Myocyte (in vitro differentiated cells): ENCODE results near the gene PRELID3B. TPM values are rescaled to one million over a fixed set of nuclear protein-coding genes. Genes with fewer than 3 reads are reported as not detected.

ENCODE experiments used
- DNase-seq: peaks from one replicate; pipeline ENCODE4 v3.0.0-alpha.2; 2012; ENCODE audit warnings: low read depth
- polyA plus RNA-seq: library from polyadenylated mRNA; unstranded; fragments of >200 nt; gene quantifications from one replicate; pipeline ENCODE4 v1.2.1, GENCODE V29; 2012; ENCODE audit warnings: missing spikeins
- total RNA-seq: library from RNA; depleted of rRNA; stranded (reverse); fragments of >200 nt; gene quantifications from 2 replicates; pipeline ENCODE4 v1.2.3, GENCODE V29; 2014

Gene PRELID3B
- 68.3 and 74.2 TPM in 2 replicates for total RNA-seq
- polyA plus RNA-seq: 30.6 TPM

DNA sequence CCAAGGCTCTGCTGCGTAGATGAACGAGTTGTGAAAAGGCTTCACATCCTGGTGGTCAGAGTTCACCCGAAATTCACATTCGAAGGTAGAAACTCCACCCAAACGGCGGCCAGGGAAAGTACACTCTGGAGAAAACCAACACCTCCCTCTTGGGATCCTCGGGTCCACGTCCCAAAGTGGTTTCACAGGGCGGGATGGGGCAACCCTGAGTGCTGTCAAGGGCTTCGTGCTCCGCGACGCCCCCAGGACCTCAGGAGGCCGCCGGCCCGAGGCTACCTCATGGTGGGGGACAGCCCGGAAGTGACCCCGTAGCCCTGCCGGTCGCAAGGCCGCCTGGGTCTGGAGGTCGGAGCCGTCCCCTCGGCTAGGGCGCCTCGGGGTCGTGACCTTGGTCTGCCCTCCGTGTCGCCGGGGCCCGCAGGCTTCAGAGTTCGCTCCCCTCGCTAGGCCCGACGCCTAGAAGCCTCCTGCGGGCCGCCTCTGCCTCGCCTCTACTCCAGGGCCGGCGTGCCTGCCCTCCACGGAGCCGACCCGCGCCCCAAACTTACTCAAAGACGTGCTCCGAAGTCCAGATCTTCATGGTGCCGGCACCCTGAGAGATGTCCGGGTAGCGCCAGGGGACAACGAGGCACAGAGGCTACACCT lies at the start of gene PRELID3B:
TSS of gene PRELID3B (minus strand) at position 636 of the 645 bp plus-strand sequence. CDS start at position 580, 56 bp downstream.
- peak; percentile 36 for DNase-seq

DNA sequence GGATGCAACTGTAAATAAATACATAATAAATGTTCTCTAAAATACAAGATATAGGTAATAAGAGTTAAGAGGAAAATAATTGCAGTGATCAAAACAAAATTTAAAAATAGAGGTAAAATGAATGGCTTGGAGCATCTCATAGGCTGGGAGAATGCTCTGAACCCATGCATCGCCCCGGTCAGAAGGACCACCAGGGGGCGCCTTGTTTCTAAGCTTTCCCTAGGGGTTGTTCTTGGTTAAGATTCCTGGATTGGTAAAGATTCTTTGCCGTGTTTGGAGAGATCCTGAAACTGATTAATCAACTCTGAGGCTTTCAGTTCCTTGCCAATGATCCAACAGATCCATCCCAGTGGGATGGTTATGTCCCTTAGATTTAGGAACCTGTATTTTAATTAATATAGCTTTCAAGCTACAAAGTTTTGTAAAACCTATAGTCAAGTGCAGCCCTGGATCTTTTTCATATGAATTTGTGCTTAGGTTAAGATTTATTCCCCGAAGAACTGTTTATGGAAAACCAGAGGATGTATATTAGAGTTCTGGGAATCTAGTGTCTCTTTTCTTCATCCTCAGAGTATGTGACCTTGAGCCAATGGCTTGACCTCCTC lies 45.3 kb upstream of the PRELID3B start:
- DNase-seq: peak; percentile 70

DNA sequence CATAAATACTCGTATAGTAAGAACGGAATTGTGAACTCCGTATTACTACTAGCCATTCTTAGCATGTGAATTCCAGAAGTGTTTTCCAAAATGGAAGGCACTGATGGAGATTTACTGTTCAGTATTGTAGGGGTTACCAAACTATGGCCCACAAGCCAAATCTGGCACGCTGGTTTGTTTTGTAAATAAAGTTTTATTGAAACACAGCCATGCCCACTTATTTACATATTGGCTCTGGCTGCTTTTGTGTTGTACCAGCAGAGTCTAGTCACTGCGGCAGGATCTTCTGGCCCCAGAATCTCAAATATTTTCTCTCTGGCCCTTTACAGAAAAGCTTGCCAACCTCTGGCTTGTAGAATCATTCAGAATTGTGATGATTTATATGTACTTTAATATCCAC lies 44.3 kb upstream of the PRELID3B start:
- no peak for DNase-seq

DNA sequence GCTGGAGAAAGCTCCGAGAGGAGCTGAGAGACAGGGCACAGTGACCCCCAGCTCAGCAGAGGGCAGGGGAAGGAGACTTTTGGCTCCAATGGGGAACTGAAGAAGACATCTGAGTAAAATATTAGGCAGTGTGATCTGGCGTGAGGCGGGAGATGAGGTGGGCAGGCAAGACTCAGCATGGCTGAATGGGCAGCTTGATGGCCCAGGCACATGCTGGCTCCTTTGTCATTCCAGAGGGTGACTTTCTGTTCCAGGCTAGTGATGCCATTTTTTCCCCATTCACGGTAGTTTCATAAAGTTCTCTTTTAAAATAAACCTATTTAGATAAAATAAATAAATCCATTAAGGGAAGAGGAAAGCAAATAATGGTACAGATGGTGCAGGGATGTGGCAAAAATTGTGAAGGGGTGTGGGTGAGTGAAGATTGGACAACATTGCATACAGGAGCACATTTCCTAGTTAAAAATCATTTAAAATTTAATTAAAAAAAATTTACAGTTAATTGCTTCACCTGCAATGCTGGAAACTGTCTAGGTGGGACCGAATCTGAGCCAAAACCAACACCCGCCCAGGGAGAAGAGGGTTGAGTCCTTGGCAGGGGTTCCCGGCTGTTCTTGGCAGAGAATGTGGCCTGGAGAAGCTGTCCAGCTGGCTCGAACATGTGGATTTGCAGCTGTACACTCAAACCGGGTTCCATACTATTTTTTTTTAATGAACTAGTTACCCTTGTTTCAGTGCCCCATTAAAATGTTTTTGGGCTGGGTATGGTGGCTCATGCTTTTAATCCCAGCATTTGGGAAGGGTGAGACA lies 41.7 kb upstream of the PRELID3B start:
- no peak for DNase-seq

DNA sequence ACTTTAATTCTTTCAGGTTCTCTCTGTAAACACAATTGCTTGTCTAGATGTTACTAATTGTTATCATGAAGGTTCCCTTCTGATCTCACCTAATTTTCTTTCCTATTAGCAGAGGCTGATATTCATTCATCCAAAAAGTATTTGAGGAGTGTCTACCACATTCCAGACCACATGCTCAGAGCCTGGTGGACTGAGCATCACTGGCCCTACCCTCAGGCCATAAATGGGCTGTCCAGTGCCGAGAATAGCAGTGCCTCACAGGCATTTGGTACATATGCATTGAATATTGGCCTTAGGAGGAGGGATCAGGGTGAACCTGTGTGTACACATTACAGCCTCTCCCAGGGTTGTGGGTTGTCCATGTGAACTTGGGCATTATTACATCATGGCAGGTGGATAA lies 40.4 kb upstream of the PRELID3B start:
- DNase-seq: peak; percentile 72

DNA sequence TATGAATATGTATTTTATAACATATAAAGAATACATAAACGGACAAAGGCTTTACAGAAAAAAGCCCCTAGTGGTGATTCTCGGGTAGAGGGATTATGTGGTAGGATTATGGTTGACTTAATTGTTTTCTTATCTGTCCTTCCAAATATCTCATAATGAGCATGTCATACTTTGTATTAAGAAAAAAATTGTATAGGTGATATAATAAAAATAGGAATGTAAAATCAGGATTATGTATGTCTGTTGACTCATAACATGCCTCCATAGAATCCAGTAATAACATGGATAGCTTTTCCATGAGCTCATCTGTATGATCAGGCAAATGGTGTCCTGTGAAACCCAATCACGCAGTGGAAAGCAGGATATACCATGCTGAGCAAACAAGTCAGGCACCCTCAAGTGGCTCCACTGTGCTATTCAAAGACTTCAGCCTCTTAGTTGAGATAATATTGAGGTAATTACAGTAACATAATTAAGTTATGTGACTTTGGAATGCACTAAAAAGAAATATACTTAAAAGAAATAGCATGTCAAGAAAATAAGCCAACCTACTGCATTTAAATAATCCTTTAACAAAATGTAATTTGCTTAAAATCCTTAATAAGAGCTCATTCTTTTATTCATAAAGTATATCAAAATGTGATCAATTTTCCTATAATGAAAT lies 39.6 kb upstream of the PRELID3B start:
- DNase-seq: peak; percentile 3

DNA sequence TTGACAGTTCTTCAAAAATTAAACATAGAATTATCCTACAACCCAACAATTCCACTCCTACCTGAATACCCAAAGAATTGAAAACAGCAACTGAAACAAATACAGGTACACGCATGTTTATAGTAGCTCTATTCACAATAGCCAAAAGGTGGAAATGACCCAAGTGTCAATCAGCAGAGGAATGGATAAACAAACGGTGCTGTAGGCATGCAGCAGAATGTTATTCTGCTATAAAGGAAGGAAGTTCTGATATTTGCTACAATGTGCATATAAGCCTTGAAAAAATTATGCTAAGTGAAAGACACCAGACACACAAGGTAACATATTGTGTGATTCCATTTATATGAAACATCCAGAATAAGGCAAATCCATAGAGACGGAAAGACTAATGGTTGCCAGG lies 38.5 kb upstream of the PRELID3B start:
- no peak for DNase-seq

DNA sequence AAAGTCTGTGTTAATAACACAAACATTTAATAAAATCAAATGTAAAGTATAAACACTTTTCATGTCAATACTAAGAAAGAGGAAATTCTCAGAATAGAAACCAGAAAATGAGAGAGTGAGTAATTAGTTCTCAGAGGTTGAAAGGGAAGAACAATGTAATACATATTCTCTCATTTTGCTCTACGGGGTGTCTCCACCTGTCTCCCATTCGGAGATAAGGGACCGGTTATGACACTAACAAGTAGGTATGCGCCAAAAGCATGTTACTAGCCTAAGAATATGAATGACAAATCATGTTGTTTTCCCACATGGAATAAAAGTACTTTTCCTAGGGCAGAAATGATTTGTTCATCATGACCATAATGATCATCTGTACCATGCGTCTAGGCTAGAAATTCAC lies 35.6 kb upstream of the PRELID3B start:
- no peak for DNase-seq

DNA sequence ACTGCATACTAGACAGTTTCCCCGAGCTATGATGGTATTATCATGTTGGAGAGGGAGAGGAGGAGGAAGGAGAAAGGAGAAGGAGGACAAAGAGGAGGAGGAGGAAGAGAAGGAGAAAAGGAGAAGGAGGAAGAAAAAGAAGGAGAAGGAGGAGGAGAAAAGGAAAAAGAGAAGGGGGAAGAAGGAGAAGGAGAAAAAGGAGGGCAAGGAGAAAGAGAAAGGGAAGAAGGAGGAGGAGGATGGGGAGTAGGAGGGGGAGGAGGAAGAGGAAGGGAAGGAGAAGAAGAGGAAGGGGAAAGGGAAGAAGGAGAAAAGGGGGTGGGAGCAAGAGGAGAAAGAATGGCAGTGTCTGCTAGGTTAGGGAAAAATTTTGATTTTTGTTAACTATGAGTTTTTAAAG lies 35.1 kb upstream of the PRELID3B start:
- DNase-seq: no peak

DNA sequence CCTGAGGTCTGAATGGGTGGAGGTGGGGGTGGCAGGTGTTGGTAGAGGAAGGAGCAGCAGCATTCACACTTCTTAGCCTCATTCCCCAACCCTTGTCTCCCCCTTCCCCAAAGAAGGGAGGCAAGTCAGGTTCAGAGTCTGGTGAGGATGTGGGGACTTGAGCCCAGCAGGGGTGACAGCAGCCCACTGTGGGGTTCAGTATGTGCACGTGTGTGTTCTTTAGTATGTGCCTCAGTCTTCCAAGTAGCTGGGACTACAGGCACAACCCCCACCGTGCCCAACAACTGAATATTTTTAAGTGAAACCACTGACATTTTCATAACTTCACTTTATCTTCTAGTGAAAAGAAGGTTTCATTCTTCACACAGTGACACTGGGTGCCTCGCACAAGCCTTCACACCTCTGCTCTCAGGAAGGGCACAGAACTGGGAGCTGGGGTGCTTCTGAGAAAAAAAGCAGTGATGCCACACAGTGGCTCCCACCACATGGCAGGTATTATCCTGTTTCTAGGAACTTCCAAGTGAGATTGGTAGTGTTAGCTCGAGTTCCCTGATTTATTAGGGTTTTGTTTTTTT lies 33.4 kb upstream of the PRELID3B start:
- no peak for DNase-seq

DNA sequence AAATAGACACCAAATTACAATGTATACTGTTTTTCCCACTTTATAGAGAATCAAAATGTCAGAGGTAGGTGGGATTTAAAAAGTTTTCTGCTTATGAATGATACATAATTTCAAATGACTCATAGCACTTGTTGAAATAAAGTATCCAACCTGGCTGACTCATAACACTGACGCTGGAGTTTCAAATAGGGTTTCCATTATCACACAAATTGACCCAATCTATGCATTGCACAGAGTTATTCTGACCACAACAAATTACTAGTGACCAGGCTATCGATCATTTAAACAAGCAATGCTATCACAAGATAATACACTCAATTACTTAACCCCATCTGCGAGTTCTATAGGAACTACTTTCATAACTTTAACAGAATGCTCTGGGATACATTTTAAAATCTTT lies 31.9 kb upstream of the PRELID3B start:
- no peak for DNase-seq

DNA sequence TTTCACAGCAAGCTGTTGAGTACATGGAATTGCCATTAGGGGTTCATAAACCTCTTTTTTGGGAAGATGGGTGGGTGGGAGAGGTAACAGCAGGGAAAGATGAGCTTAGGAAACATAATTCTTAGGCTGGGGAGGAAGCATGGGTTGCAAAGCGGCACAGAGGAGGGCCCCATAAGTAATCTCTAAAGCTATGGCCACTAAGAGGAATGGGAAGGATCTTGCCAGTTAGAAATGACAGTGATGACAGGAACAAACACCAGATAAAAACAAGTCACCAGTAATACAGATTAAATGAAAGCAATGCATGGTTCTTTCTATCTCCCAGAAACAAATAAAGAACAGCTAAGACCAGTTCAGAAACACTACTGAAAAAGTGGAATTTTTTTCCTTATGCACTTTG lies 31.0 kb upstream of the PRELID3B start:
- no peak for DNase-seq

DNA sequence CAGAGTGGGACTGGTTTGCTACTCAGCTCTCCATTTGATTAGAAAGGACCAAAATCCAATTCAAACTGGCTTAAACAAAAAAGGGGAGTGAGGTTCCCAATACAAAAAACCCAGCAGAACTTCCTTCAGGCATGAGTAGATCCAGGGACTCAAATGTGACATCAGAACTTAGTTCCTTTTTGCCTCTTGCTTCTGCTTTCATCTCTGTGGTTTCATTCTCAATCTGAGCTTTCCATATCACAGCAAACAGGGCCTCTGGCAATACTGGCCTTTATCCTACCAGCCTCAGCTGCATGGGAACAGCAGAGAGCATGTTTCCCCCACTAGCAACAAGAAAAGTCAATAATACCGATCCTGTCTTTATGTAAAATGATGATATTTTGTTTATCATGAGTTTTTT lies 28.6 kb upstream of the PRELID3B start:
- no peak for DNase-seq

DNA sequence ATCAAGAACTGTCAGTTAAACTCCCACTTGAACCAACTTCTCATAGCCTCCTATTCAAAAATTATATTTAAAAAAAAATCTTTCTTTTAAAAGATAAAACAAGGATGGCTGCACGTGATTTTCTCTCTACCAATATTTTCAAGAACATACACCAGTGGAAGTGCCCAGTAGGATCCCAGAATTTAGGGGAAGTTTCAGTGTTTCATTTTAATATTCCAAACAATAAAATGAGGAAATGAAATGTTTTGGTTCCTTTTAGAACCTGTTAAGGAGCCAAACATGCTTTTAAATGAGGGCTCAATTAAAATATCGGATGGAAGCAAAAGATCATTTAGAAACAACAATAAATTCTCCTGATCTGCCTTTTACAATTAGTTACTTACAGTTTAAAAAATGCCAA lies 26.4 kb upstream of the PRELID3B start:
- no peak for DNase-seq

DNA sequence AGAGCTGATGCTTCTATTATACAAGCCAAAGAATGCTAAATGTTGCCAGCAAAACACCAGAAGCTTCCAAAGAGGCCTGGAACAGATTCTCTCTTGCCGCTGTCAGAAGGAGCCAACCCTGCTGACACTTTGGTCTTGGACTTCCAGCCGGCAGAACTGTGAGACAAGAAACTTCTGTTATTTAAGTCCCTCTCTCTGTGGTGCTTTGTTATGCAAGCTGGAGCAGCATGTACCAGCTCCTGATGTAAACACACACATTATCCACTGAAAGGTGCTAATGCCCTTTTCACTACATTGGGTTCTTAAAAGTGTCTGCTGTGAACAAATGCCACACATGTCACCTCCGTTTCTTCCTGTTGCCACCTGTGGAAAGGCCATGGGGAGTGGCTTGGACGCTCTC lies 25.9 kb upstream of the PRELID3B start:
- no peak for DNase-seq

DNA sequence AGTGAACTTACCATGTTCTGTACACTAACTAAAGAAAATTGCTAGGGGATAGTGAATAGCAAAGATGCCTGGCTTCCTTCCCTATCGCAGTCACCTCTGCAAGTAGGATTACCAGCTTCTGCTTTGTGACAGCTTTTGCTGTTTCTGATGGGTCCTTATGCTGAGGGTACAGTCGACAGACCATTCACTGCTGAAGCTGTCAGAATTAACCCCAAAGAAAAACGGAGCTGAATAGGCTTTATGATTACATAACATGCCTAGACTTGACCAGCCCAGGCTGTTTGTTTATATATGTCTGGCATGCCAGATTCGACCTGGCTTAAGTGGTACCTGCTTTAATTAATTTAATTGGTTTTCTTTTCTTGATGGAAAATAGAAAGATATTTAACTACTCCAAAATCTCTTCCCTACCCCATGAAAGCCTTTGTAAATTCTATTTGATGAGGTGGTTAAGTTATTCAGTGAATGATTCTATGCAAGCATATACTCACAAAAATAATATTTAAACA lies 21.7 kb upstream of the PRELID3B start:
- DNase-seq: no peak

DNA sequence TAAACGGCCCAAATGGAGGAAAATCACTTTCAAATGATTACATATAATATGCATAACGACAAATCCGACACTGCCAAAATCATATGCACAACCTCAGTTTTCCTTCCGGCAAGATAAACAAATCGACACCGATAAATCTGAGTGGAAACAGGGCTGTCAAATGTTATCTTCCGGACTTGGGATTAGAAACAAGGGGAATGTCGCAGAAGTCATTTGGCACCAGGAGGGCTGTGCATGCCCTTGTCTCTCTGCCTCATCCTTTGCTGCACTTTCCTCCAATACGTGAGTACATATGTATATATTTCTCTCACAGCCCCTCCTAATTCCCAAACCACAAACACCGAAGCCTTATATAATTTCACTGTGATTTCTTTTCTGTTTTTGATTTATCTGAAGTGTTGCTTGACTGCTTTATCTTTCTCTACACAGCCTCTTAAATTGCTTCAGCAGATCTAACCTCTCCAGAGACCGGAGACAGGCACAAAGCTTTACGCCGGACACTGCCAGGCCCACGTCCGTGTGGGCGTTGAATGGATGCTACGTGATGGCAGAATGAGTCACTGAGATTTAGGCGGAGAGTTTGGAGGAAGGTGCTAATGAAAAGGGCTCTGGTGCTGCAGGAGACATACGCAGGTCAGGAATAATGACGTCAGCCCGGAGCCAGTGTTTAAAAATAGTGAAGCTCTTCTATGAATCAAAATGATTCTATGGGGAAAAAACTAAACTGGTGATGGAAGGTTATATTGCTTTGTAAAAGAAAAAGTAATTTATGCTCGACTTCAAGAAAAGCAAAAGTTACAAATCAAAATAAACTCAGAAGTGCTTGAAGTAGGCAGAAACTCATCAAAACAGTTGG lies 21.0 kb upstream of the PRELID3B start:
- DNase-seq: no peak

DNA sequence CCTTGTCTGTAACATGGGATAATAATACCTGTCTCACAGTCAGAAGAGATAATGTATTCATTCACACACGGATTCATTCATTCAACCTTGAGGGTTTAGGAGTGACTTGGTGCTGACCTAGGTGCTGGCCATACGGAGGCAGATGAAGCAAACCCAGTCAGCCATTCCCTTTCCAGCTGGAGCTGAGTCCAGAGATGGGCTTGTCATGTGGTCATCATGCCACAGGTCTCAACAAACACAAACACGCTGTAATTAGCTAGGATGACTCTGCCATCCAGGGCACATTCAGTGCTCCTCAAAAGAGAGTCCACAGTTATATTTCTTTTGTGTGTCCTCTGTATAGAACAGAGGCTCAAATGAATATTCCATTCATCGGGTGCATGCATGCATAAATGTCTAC lies 19.5 kb upstream of the PRELID3B start:
- DNase-seq: no peak

DNA sequence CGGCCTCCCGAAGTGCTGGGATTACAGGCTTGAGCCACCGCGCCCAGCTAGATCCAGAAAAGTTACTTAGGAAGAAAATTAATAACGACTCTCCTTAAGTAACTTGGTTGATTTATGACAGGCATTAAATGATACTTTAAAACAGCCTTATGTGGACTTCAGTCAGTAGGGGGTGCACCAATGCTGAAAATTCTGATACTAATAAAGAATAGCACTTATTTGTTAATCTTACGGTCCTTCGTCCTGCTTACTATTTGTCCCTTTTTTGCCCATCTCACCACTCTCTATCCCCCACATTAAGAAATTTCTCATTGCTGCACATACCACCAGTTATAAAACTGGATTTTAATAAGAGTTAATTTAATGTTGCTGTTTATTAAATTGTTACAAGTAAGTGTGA lies 12.7 kb upstream of the PRELID3B start:
- DNase-seq: no peak

DNA sequence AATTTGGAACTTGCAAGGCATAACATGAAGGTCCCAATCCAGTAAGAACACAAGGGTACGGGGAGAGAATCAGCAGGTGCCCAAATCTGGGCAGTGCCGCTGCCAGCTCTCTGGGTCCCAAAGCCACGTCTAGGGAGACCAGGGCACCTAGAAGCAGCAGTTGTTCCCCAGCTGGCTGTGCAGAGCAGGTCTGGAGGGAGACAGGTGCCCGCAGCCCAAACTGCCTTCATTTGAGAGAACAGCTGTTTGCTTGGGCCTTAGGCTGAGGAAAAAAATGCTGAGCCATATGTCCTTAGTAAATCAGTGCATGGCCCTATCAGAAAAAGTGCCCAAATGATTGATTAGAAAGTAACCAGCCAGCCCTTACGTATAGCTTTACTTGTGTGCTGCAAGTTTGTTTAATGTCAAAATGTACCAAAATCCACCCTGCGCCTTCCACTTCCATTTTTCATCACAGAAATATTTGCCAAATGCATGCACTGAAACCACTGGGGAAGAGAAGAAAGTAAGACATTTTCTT lies 9.1 kb upstream of the PRELID3B start:
- DNase-seq: no peak
